GM12892 (cell line): ENCODE measurements around the gene NRXN2.

Experiments
- POLR2AphosphoS5 ChIP-seq: IDR thresholded peaks from 2 replicates; pipeline ENCODE4 v1.6.1; 2011; ENCODE audit warnings: low read depth, low read length, control low read depth
- TAF1 ChIP-seq: IDR thresholded peaks from 2 replicates; pipeline ENCODE4 v1.6.1; 2011; ENCODE audit warnings: low read depth, mild to moderate bottlenecking, control low read depth, low read length, borderline replicate concordance

- TF ChIP-seq POLR2AphosphoS5 (no peak), TAF1 (no peak)
Observed at GRCh38 chr11:64620381-64620971, 102.5 kb downstream of the NRXN2 start.
